CD4-positive, alpha-beta memory T cell (primary cell): ENCODE results near the gene FANCM. TPM values are rescaled to one million over a fixed set of nuclear protein-coding genes. Genes with fewer than 3 reads are reported as not detected.
"Not testable (repeated sequence)": the region's sequence is repeated elsewhere in the genome, so short reads cannot be mapped to it uniquely, and the experiment has no call there.

ENCODE experiments used
- CTCF ChIA-PET: fragments of 350-600 bp; sonication (Branson Sonifier 250); formaldehyde crosslinking; loops from one replicate; lab custom pipeline; 2021; ENCODE audit warnings: inconsistent platforms; ENCODE audit not compliant: partially characterized antibody; lab: Charles Lee
- POLR2A ChIA-PET: fragments of 350-600 bp; sonication (Branson Sonifier 250); formaldehyde crosslinking; loops from one replicate; lab custom pipeline; 2021; ENCODE audit not compliant: partially characterized antibody; lab: Charles Lee
- DNase-seq, 5 donors: peaks; one replicate each; pipeline versions ENCODE4 v3.0.0 to v3.0.0-alpha.2; 2020 to 2022; ENCODE audit warnings: mixed read lengths in 1 of 5
- H3K27ac ChIP-seq: one replicate; pipeline ENCODE4 v1.7.0; 2013; ENCODE audit warnings: low read depth, low read length
- H3K27me3 ChIP-seq: 2 replicates; pipeline ENCODE4 v1.7.0; 2013; ENCODE audit warnings: mild to moderate bottlenecking, low read length, moderate library complexity; ENCODE audit not compliant: insufficient read depth
- H3K36me3 ChIP-seq: 2 replicates; pipeline ENCODE4 v1.7.0; 2013; ENCODE audit warnings: mild to moderate bottlenecking, low read length, moderate library complexity; ENCODE audit not compliant: insufficient read depth
- H3K4me1 ChIP-seq: 2 replicates; pipeline ENCODE4 v1.7.0; 2013; ENCODE audit warnings: mild to moderate bottlenecking, low read length, moderate library complexity; ENCODE audit not compliant: insufficient read depth
- H3K4me3 ChIP-seq, 2 donors: one replicate each; pipeline ENCODE4 v1.7.0; 2013; ENCODE audit warnings: low read length in 2 of 2, mild to moderate bottlenecking in 1 of 2
- H3K9me3 ChIP-seq, 2 donors: one replicate each; pipeline ENCODE4 v1.7.0; 2013; ENCODE audit warnings: low read length in 2 of 2, control low read depth in 1 of 2; ENCODE audit not compliant: control insufficient read depth in 1 of 2
- H3K27ac Mint-ChIP-seq, 7 donors: one replicate each; pipeline ENCODE4 v1.8.0; 2020 to 2021; ENCODE audit warnings: mixed read lengths in 7 of 7, mild to moderate bottlenecking in 6 of 7, inconsistent platforms in 3 of 7, moderate library complexity in 3 of 7
- H3K27me3 Mint-ChIP-seq, 2 donors: one replicate each; pipeline ENCODE4 v1.8.0; 2020 to 2021; ENCODE audit warnings: mixed read lengths in 2 of 2
- H3K36me3 Mint-ChIP-seq, 2 donors: one replicate each; pipeline ENCODE4 v1.8.0; 2020 to 2021; ENCODE audit warnings: mixed read lengths in 2 of 2, inconsistent platforms in 1 of 2, mild to moderate bottlenecking in 1 of 2
- H3K4me1 Mint-ChIP-seq, 4 donors: one replicate each; pipeline ENCODE4 v1.8.0; 2020 to 2021; ENCODE audit warnings: mixed read lengths in 4 of 4, mild to moderate bottlenecking in 1 of 4
- H3K4me3 Mint-ChIP-seq, 8 donors: one replicate each; pipeline ENCODE4 v1.8.0; 2020 to 2021; ENCODE audit warnings: mixed read lengths in 8 of 8, mild to moderate bottlenecking in 7 of 8, moderate library complexity in 6 of 8, inconsistent platforms in 3 of 8
- H3K9me3 Mint-ChIP-seq, 8 donors: one replicate each; pipeline ENCODE4 v1.8.0; 2020 to 2021; ENCODE audit warnings: mixed read lengths in 8 of 8, mild to moderate bottlenecking in 5 of 8, inconsistent platforms in 3 of 8, moderate library complexity in 1 of 8
- intact Hi-C: fragments of 100-400 bp; cut with micrococcal nuclease; formaldehyde crosslinking; loops from one replicate; pipeline ENCODE4 v1.15.1; 2023
- polyA plus RNA-seq, 2 donors: library from polyadenylated mRNA; unstranded; fragments of 300-500 nt; fragmentation: Illumina TruSeq; gene quantifications; one replicate each; pipeline ENCODE4 v1.2.3, GENCODE V29; 2021
- total RNA-seq, 2 experiments: library from RNA; stranded (reverse); gene quantifications; one replicate each; pipeline ENCODE4 v1.2.3, GENCODE V29; 2021

The FANCM gene
- total and polyA plus RNA-seq, 4 experiments from 2014 or later: 2.1 to 8.6 (median 6.8) TPM

GRCh38 chr14:45140661-45141187, 5.0 kb downstream of the FANCM start:
- Histone ChIP-seq H3K4me1 (peaks cover 20% of the 10 kb centered on the region), H3K9me3 (no peaks in the 10 kb centered on the region), H3K36me3 (no peaks in the 10 kb centered on the region), H3K27me3 (no peaks in the 10 kb centered on the region), H3K27ac (no peak overlapping the region), H3K4me3 (no peak overlapping the region)
- intact Hi-C loops: no loop called here
- Mint-ChIP-seq H3K27ac (no peak overlapping the region), H3K27me3 (no peaks in the 10 kb centered on the region), H3K9me3 (no peaks in the 10 kb centered on the region), H3K4me1 (peaks cover 25 to 36% (median 31%) of the 10 kb centered on the region in 4 donors), H3K4me3 (no peak overlapping the region), H3K36me3 (peaks cover 3 to 7% of the 10 kb centered on the region in 2 donors)
- no peak for DNase-seq
- POLR2A ChIA-PET: no interaction called here
- CTCF ChIA-PET: no interaction called here

GRCh38 chr14:45142083-45142482, 6.4 kb downstream of the FANCM start:
- H3K27me3 ChIP-seq, DNase-seq, H3K9me3 Mint-ChIP-seq, H3K9me3 ChIP-seq, H3K27ac Mint-ChIP-seq, H3K36me3 Mint-ChIP-seq, intact Hi-C loops, POLR2A ChIA-PET, H3K4me3 ChIP-seq, H3K36me3 ChIP-seq, H3K27me3 Mint-ChIP-seq, H3K4me3 Mint-ChIP-seq, H3K27ac ChIP-seq: not testable (repeated sequence)
- peaks cover 16 to 23% (median 22%) of the 10 kb centered on the region in 4 donors for H3K4me1 Mint-ChIP-seq
- CTCF ChIA-PET: interaction anchor here (0.7 kb wide), 1 partner anchor 86 kb away, joined by 4 read pairs; no protein-coding TSS in a partner anchor
- H3K4me1 ChIP-seq: peaks cover 10% of the 10 kb centered on the region

- intact Hi-C loops: no loop called here
- Histone ChIP-seq H3K4me1 (no peaks in the 10 kb centered on the region), H3K36me3 (no peaks in the 10 kb centered on the region), H3K27ac (no peak overlapping the region), H3K27me3 (no peaks in the 10 kb centered on the region), H3K9me3 (no peaks in the 10 kb centered on the region), H3K4me3 (no peak overlapping the region)
- ChIA-PET POLR2A (no interaction called here), CTCF (no interaction called here)
- DNase-seq: no peak
- no peaks in the 10 kb centered on the region for H3K27me3 Mint-ChIP-seq
- H3K27ac Mint-ChIP-seq: no peak overlapping the region
- peaks cover 3 to 10% (median 7%) of the 10 kb centered on the region in 4 donors for H3K4me1 Mint-ChIP-seq
- H3K9me3 Mint-ChIP-seq: peaks cover 0 to 2% (median 0%) of the 10 kb centered on the region in 8 donors
- H3K4me3 Mint-ChIP-seq: no peak overlapping the region
- peaks cover 4 to 12% of the 10 kb centered on the region in 2 donors for H3K36me3 Mint-ChIP-seq
These were observed 8.9 kb downstream of the FANCM start for GRCh38 chr14:45144658-45145057.

GRCh38 chr14:45145214-45145613, 9.5 kb downstream of the FANCM start:
- Mint-ChIP-seq H3K27ac (no peak overlapping the region), H3K27me3 (no peaks in the 10 kb centered on the region), H3K4me3 (no peak overlapping the region), H3K4me1 (peaks cover 2 to 10% (median 5%) of the 10 kb centered on the region in 4 donors), H3K9me3 (peaks cover 0 to 2% (median 0%) of the 10 kb centered on the region in 8 donors), H3K36me3 (peaks cover 4 to 14% of the 10 kb centered on the region in 2 donors)
- intact Hi-C loops: no loop called here
- H3K27me3 ChIP-seq: no peaks in the 10 kb centered on the region
- no peak overlapping the region for H3K4me3 ChIP-seq
- no peaks in the 10 kb centered on the region for H3K36me3 ChIP-seq
- H3K4me1 ChIP-seq: no peaks in the 10 kb centered on the region
- no peak overlapping the region for H3K27ac ChIP-seq
- DNase-seq: no peak
- POLR2A ChIA-PET: no interaction called here
- CTCF ChIA-PET: no interaction called here
- H3K9me3 ChIP-seq: no peaks in the 10 kb centered on the region

GRCh38 chr14:45149602-45150001, 13.9 kb downstream of the FANCM start:
- Mint-ChIP-seq H3K36me3 (peaks cover 8 to 14% of the 10 kb centered on the region in 2 donors), H3K27me3 (no peaks in the 10 kb centered on the region), H3K4me1 (peaks cover 0 to 1% (median 0%) of the 10 kb centered on the region in 4 donors), H3K27ac (peak overlapping the region in 2 of 7 donors; percentile 5 to 29), H3K9me3 (peaks cover 0 to 2% (median 0%) of the 10 kb centered on the region in 8 donors), H3K4me3 (no peak overlapping the region)
- POLR2A ChIA-PET: no interaction called here
- no peak overlapping the region for H3K4me3 ChIP-seq
- no peaks in the 10 kb centered on the region for H3K36me3 ChIP-seq
- no peak for DNase-seq
- CTCF ChIA-PET: no interaction called here
- intact Hi-C loops: no loop called here
- no peaks in the 10 kb centered on the region for H3K27me3 ChIP-seq
- no peaks in the 10 kb centered on the region for H3K4me1 ChIP-seq
- no peaks in the 10 kb centered on the region for H3K9me3 ChIP-seq
- no peak overlapping the region for H3K27ac ChIP-seq

GRCh38 chr14:45150386-45150890, 14.7 kb downstream of the FANCM start:
- CTCF ChIA-PET: no interaction called here
- no peak overlapping the region for H3K4me3 Mint-ChIP-seq
- peaks cover 8 to 14% of the 10 kb centered on the region in 2 donors for H3K36me3 Mint-ChIP-seq

GRCh38 chr14:45156067-45156466, 20.3 kb downstream of the FANCM start:
- Mint-ChIP-seq H3K4me3 (no peak overlapping the region), H3K27ac (peak overlapping the region in 1 of 7 donors; percentile 3), H3K9me3 (no peaks in the 10 kb centered on the region), H3K4me1 (no peaks in the 10 kb centered on the region), H3K36me3 (peaks cover 0 to 2% of the 10 kb centered on the region in 2 donors), H3K27me3 (no peaks in the 10 kb centered on the region)
- intact Hi-C loops: no loop called here
- no peak for DNase-seq
- Histone ChIP-seq H3K36me3 (no peaks in the 10 kb centered on the region), H3K27me3 (no peaks in the 10 kb centered on the region), H3K4me3 (no peak overlapping the region), H3K9me3 (no peaks in the 10 kb centered on the region), H3K27ac (no peak overlapping the region), H3K4me1 (no peaks in the 10 kb centered on the region)
- POLR2A ChIA-PET: no interaction called here
- CTCF ChIA-PET: no interaction called here

More at GRCh38 chr14:45150386-45150890, 14.7 kb downstream of the FANCM start:
- H3K9me3 Mint-ChIP-seq: peaks cover 0 to 2% (median 0%) of the 10 kb centered on the region in 8 donors
- no peak for DNase-seq
- H3K4me3 ChIP-seq: no peak overlapping the region
- H3K27me3 Mint-ChIP-seq: no peaks in the 10 kb centered on the region
- peaks cover 0 to 1% (median 0%) of the 10 kb centered on the region in 4 donors for H3K4me1 Mint-ChIP-seq
- H3K27me3 ChIP-seq: no peaks in the 10 kb centered on the region
- POLR2A ChIA-PET: no interaction called here
- H3K9me3 ChIP-seq: no peaks in the 10 kb centered on the region
- no peak overlapping the region for H3K27ac ChIP-seq
- H3K36me3 ChIP-seq: no peaks in the 10 kb centered on the region
- H3K4me1 ChIP-seq: no peaks in the 10 kb centered on the region
- no peak overlapping the region for H3K27ac Mint-ChIP-seq
- intact Hi-C loops: no loop called here
